Nephron (organoid): ENCODE measurements around the gene CYP1B1.
A peak's percentile ranks its signal among the peaks of the same experiment; 100 is the strongest.
"Not testable (repeated sequence)": the region's sequence is repeated elsewhere in the genome, so short reads cannot be mapped to it uniquely, and the experiment has no call there.

Experiments used
- H3K27ac Mint-ChIP-seq, 3 experiments: 2 replicates each; pipeline ENCODE4 v1.8.0; 2020; ENCODE audit warnings: mixed read lengths in 3 of 3, mild to moderate bottlenecking in 2 of 3, moderate library complexity in 1 of 3
- H3K27me3 Mint-ChIP-seq: 2 replicates; pipeline ENCODE4 v1.8.0; 2021; ENCODE audit warnings: low read depth, mild to moderate bottlenecking, moderate library complexity, mixed read lengths
- H3K36me3 Mint-ChIP-seq: 2 replicates; pipeline ENCODE4 v1.8.0; 2020; ENCODE audit warnings: low read depth, mixed read lengths
- H3K4me1 Mint-ChIP-seq: 2 replicates; pipeline ENCODE4 v1.8.0; 2020; ENCODE audit warnings: mixed read lengths
- H3K4me3 Mint-ChIP-seq, 3 experiments: 2 replicates each; pipeline ENCODE4 v1.8.0; 2020; ENCODE audit warnings: mild to moderate bottlenecking in 3 of 3, mixed read lengths in 3 of 3, moderate library complexity in 2 of 3
- H3K9me3 Mint-ChIP-seq: 2 replicates; pipeline ENCODE4 v1.8.0; 2020; ENCODE audit warnings: mixed read lengths
- TF ChIP-seq, protein P1 (sequence below), 3 experiments: fragments of 200-600 bp; sonication (generic); IDR thresholded peaks; one replicate each; pipeline ENCODE4 v1.5.0; 2021; ENCODE audit warnings: antibody characterized with exemption in 3 of 3; ENCODE audit not compliant: unreplicated experiment in 3 of 3

Gene CYP1B1

DNA sequence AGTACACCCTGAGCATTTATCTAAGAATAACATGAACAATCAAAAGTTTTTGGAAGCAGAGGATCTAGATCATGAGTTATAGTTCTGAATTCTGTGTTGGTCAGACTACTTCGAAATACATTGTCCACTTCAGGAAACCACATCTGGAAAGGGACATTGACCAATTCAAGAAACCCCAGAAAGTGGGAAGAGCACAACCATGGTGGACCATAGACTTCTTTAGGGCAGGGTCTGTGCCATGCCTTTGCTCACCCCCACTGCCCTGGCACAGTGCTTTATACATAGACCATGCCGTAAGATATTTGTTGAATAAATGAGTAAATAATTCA, 44.3 kb upstream of the CYP1B1 start:
- Mint-ChIP-seq H3K4me3 (peak overlapping the region in 1 of 3 experiments; percentile 5), H3K36me3 (peaks cover 3% of the 10 kb centered on the region), H3K27me3 (no peaks in the 10 kb centered on the region), H3K27ac (peak overlapping the region; percentile 83 to 95 (median 85)), H3K4me1 (peaks cover 49% of the 10 kb centered on the region), H3K9me3 (peaks cover 4% of the 10 kb centered on the region)
- TF ChIP-seq, protein P1, sequence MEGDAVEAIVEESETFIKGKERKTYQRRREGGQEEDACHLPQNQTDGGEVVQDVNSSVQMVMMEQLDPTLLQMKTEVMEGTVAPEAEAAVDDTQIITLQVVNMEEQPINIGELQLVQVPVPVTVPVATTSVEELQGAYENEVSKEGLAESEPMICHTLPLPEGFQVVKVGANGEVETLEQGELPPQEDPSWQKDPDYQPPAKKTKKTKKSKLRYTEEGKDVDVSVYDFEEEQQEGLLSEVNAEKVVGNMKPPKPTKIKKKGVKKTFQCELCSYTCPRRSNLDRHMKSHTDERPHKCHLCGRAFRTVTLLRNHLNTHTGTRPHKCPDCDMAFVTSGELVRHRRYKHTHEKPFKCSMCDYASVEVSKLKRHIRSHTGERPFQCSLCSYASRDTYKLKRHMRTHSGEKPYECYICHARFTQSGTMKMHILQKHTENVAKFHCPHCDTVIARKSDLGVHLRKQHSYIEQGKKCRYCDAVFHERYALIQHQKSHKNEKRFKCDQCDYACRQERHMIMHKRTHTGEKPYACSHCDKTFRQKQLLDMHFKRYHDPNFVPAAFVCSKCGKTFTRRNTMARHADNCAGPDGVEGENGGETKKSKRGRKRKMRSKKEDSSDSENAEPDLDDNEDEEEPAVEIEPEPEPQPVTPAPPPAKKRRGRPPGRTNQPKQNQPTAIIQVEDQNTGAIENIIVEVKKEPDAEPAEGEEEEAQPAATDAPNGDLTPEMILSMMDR (IDR thresholded peaks at IDR 0.05; ENCODE audit: unreplicated experiment in 3 of 3) = no peak

DNA sequence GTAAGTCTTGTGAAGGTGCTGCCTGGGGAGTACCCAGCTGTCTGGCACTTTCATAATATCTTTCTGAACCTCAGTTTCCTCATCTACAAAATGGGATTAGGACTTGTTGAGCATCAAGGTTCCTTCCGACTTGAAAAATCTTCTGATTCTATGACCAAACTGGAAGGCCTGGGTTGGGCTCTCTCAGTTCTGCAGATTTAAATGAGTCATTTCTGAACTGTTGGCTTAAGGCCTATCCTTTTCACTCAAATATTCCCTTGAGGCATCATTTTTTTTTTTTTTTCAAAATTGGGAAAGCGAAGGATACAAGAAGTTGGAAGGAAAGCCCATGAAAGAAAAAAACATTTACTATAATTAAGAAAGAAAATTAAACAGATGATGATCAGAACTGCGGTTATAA, 40.8 kb upstream of the CYP1B1 start:
- Mint-ChIP-seq H3K27ac (no peak overlapping the region), H3K36me3 (peaks cover 9% of the 10 kb centered on the region), H3K27me3 (no peaks in the 10 kb centered on the region), H3K4me1 (peaks cover 58% of the 10 kb centered on the region), H3K9me3 (peaks cover 13% of the 10 kb centered on the region), H3K4me3 (no peak overlapping the region)
- TF ChIP-seq, protein P1 (IDR thresholded peaks at IDR 0.05; ENCODE audit: unreplicated experiment in 3 of 3) = no peak

DNA sequence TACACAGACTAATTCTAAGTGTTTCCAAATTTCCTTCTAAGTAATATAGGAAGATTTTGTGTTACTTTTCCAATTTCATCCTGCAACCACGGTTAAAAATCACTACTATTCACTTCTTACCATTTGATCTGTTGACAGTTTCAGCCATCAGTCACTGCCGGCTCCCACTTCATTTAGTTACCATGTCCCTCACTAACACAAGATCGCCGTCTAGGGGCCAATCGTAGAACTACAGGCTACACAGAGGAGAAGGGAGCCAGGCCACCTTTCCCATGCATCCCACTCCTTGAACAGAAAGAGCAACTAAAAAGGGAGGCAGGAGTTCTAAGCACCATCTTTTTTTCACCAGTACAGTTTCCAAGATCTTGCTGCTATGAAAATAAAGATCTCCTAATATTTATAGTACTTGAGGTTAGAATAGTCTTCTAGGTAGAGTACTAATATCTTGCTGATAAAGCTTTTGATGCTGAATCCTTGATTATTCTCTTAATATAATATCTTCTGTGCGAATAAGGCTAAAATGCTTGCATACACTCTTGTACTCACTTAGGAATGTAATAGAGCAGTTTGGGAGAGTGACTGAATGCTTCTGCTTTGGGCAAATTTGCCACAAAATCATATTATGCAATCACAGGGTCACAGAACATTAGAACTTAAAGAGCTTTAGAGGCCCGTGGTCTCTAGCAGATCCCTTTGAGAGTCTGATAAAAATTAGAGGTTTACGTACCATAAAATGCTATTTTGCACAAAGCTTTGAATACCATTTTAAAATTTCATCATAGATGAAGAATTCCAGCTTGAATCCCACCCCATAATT, 39.5 kb upstream of the CYP1B1 start:
- H3K27me3 Mint-ChIP-seq = no peaks in the 10 kb centered on the region
- H3K4me1 Mint-ChIP-seq = peaks cover 51% of the 10 kb centered on the region
- H3K4me3 Mint-ChIP-seq = no peak overlapping the region
- H3K9me3 Mint-ChIP-seq = peaks cover 14% of the 10 kb centered on the region
- H3K36me3 Mint-ChIP-seq = peaks cover 9% of the 10 kb centered on the region
- H3K27ac Mint-ChIP-seq = peak overlapping the region; percentile 29 to 78 (median 75)
- TF ChIP-seq, protein P1 (IDR thresholded peaks at IDR 0.05; ENCODE audit: unreplicated experiment in 3 of 3) = peak; percentile 93 to 98 (median 95)

DNA sequence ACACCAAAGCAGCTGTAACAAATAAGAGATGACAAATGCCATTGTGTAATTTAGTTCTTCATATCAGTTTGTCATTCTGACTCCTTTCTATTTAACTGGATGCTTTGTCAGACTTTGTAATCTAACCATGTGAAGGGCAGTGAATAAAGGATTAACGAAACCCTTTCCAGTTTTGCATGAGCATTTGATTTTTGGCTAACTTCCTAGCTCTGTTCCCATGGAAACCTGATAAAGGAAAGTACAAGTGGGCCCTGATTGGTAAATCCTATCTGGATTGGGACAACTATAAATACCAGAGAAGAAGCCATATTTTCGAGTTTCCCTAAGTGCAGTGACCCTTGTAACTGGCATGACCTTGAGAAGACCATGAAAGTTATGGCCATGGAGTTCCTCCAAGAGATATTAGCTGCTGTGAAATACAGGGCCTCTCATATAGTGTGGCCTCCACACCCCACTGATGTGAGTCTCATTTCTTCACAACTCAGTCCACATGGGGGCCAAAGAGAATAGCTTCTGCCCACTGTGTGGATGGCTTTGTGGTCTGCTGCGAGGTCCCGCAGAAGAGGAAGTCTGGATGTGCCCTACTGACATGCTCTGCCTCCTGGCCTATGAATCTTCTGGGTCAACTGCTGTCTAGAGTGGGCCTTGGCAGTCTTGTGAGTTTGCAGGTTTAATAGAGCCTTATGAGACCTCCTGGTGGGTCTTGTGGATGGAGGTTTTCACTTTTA, 38.2 kb upstream of the CYP1B1 start:
- peaks cover 49% of the 10 kb centered on the region for H3K4me1 Mint-ChIP-seq

DNA sequence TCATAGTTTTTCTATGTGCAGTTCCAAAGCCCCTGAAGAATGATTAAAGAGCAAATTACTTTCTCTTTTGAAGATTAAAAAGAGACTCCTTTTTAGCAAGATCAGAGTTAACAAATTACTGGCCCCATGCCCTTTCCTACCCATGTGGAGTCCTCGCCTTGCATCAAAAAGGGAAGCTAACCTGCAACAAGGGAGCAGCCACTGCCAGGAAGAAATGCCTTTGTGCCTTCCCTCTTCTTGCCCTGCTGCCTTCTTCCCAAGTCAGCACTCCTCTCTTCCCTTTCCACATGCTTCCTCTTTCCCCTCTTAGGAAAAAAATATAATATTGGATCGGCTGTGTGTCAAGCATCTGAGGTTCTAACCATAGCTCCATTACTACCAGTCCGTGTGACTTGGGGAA, 37.1 kb upstream of the CYP1B1 start:
- H3K27me3 Mint-ChIP-seq = no peaks in the 10 kb centered on the region
- H3K4me1 Mint-ChIP-seq = peaks cover 59% of the 10 kb centered on the region
- TF ChIP-seq, protein P1 (IDR thresholded peaks at IDR 0.05; ENCODE audit: unreplicated experiment in 3 of 3) = no peak
- H3K9me3 Mint-ChIP-seq = peaks cover 14% of the 10 kb centered on the region
- peak overlapping the region in 1 of 3 experiments; percentile 4 for H3K4me3 Mint-ChIP-seq
- peaks cover 9% of the 10 kb centered on the region for H3K36me3 Mint-ChIP-seq
- peak overlapping the region; percentile 90 to 94 (median 93) for H3K27ac Mint-ChIP-seq

More for the DNA sequence above, 38.2 kb upstream of the CYP1B1 start:
- no peak overlapping the region for H3K4me3 Mint-ChIP-seq
- no peaks in the 10 kb centered on the region for H3K27me3 Mint-ChIP-seq
- peaks cover 14% of the 10 kb centered on the region for H3K9me3 Mint-ChIP-seq
- TF ChIP-seq, protein P1 (IDR thresholded peaks at IDR 0.05; ENCODE audit: unreplicated experiment in 3 of 3) = no peak
- H3K36me3 Mint-ChIP-seq = peaks cover 9% of the 10 kb centered on the region
- peak overlapping the region; percentile 90 to 94 (median 93) for H3K27ac Mint-ChIP-seq

DNA sequence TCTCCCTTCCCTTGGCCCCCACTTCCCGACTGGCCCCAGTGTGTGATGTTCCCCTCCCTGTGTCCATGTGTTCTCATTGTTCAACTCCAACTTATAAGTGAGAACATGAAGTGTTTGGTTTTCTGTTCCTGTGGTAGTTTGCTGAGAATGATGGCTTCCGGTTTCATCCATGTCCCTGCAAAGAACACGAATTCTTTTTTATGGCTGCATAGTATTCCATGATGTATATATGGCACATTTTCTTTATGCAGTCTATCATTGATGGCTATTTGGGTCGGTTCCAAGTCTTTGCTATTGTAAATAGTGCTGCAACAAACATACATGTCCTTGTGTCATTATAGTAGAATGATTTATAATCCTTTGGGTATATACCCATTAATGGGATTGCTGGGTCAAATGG, 35.4 kb upstream of the CYP1B1 start:
- Mint-ChIP-seq H3K4me1 (peaks cover 74% of the 10 kb centered on the region), H3K27ac (peak overlapping the region; percentile 67 to 99 (median 96)), H3K9me3 (peaks cover 14% of the 10 kb centered on the region)
- not testable (repeated sequence) for H3K36me3 Mint-ChIP-seq, H3K27me3 Mint-ChIP-seq, H3K4me3 Mint-ChIP-seq
